Mesodermal cell (in vitro differentiated cells): ENCODE data around the gene MAGI2.

Experiments
- H3K27ac ChIP-seq: 2 replicates; pipeline ENCODE4 v1.7.0; 2013; ENCODE audit warnings: mild to moderate bottlenecking, low read depth, low read length, moderate library complexity; ENCODE audit not compliant: severe bottlenecking
- H3K36me3 ChIP-seq: 2 replicates; pipeline ENCODE4 v1.7.1; 2013; ENCODE audit warnings: mild to moderate bottlenecking, low read length, moderate library complexity; ENCODE audit not compliant: control insufficient read depth, insufficient read depth
- H3K4me1 ChIP-seq: one replicate; pipeline ENCODE4 v1.7.1; 2013; ENCODE audit warnings: mild to moderate bottlenecking, low read length; ENCODE audit not compliant: insufficient read depth, control insufficient read depth, poor library complexity, severe bottlenecking
- H3K4me3 ChIP-seq: 2 replicates; pipeline ENCODE4 v1.7.0; 2013; ENCODE audit warnings: low read length, control low read depth, mild to moderate bottlenecking; ENCODE audit not compliant: insufficient read depth, poor library complexity, severe bottlenecking; ENCODE audit errors: extremely low read depth
- H3K9me3 ChIP-seq: 2 replicates; pipeline ENCODE4 v1.7.1; 2013; ENCODE audit warnings: mild to moderate bottlenecking, low read length, moderate library complexity; ENCODE audit not compliant: control insufficient read depth
- WGBS, 2 experiments: methylation state at CpG; one replicate each; pipeline ENCODE4 v1.1.5; 2013; ENCODE audit warnings: missing lambda C conversion rate in 2 of 2; ENCODE audit not compliant: insufficient coverage in 2 of 2; 5-methylcytosine and 5-hydroxymethylcytosine counted together

Gene MAGI2

DNA sequence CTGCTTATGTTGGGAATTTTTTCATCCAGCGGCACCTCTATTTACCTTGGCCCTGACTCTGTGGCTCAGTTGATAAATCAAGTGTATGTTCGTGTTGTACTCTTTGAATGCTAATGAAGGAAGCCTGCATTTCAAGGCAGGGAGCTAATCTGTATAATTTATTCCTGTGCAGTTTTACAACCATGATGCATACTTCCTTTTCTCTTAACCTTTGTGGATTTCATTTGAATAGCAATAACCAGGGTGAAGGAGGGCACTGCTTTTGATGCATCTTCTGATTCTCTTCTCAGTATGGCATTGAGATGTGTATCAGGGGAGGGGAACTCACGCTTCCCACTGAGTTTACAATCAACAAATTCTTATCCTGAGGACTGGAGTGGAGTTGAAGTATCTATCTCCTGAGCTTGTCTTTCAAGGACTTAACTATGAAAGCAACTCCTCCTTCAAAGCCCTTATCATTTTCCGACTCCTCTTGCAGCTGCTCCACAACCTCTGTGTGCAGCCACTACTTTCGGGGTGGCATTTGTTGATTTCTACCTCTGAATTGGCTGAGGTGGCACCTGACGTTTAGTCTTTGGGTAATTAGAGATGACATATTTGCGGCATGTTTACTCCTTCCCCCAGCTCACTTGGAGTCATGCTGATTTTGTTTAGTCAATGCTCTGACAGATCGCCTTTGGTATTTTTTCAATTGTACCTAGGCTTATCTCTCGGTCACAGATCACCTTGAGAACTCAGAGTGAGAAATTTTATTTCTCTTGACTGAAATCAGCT is 1379.7 kb downstream of the MAGI2 start:
- H3K27ac ChIP-seq, result no peak overlapping the region
- no peak overlapping the region for H3K4me3 ChIP-seq
- no peaks in the 10 kb centered on the region for H3K9me3 ChIP-seq
- H3K36me3 ChIP-seq, result no peaks in the 10 kb centered on the region
- peaks cover 6% of the 10 kb centered on the region for H3K4me1 ChIP-seq
- 22 to 34% methylated on average over 4 of the region's 9 CpGs for WGBS, 2 experiments

DNA sequence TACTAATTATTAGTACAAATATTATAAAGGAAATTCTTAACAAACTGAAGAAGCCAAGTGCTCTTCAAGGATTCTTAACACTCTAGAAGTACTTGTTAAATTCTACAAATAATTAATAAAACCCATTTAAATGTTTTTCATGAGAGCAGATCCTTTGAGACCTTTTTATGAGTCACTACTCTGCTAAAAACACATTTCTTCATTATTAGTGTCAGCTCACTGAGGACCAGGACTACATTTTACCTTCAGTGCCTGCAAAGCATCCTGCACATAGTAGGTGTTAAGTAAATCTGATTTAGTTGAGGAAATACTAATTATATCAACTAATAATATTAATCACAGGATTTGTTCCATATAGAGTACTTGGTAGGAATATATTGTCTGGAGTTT is 1381.3 kb downstream of the MAGI2 start:
- H3K4me1 ChIP-seq, result peaks cover 6% of the 10 kb centered on the region
- no peaks in the 10 kb centered on the region for H3K9me3 ChIP-seq

DNA sequence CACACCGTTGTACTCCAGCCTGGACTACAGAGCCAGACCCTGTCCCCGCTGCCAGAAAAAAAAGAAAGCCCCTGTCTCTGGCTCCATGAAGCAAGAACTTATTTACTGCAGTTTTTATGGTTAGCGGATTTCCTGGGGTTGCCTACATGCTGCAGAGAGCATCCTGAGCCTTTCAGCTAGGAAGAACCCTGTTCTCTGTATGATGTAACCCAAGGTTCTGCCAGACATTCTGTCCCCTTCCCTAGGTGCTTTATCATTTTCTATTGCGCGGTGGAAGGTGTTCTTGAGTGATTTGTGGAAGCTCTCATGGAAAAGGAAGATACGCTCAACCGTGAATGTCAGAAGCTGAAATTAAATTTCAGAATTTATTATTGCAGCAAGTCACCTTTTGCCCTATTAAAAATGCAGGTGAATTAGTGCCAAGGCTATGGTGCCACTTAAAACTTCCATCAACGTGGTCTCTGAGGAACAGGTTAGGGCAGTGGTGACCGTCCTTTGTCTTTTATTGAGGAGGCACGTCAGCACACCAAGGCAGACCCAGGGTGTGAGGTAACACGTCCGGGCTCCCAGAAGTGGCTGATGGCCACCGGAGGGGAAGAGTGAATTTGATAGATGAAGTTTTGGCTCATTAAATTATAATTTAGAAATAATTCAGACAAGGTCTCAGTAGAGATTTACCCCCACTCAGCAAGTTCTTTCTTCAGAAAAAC is 1381.8 kb downstream of the MAGI2 start:
- Histone ChIP-seq H3K4me3 (no peak overlapping the region), H3K27ac (no peak overlapping the region), H3K9me3 (no peaks in the 10 kb centered on the region), H3K36me3 (no peaks in the 10 kb centered on the region), H3K4me1 (peaks cover 6% of the 10 kb centered on the region)
- 92 to 99% methylated on average over 7 of the region's 13 CpGs for WGBS, 2 experiments

More for the DNA sequence above, 1381.3 kb downstream of the MAGI2 start:
- Histone ChIP-seq H3K4me3 (no peak overlapping the region), H3K36me3 (no peaks in the 10 kb centered on the region), H3K27ac (no peak overlapping the region)

DNA sequence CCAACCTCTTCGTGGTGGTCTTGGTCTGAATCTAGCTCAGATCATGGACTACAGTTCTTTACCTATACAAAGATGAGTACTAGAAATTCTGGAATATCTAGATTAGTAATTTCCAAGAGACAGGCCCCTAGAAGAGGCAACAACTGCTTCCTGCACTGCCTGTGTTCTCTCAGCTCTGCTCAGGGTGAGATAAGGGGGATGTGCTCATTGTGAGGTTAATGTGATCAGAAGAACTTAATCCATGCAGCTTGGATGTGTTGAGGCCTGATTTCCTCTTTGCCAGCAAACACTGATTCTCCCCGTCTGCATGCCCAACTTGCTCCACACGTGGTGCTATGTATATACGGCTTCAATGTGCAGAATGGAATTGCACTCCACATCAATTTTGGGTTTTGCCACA is 1386.9 kb downstream of the MAGI2 start:
- Histone ChIP-seq H3K27ac (no peak overlapping the region), H3K4me1 (no peaks in the 10 kb centered on the region), H3K4me3 (no peak overlapping the region), H3K36me3 (no peaks in the 10 kb centered on the region), H3K9me3 (no peaks in the 10 kb centered on the region)
- 72 to 92% methylated on average over 3 to 4 of the region's 4 CpGs for WGBS, 2 experiments

DNA sequence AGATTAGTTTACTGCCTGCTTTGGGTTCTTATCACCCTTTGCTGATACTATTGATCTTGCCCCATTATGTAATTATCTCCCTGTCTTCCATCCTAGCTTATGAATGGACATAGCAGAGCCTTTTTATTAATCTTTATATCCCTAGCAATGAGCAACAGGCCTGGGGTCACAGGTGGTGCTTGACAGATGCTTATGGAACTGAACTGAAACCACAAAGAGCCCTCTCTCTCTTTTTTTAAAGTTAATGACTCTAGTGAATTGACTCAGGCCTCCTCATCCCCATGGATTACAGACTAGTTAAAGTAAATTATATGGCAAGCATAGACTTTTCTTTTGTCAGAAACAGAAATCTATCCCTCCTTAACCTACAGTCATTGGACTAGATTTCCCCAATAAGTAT is 1389.7 kb downstream of the MAGI2 start:
- no peaks in the 10 kb centered on the region for H3K36me3 ChIP-seq
- no peaks in the 10 kb centered on the region for H3K9me3 ChIP-seq
- H3K4me1 ChIP-seq, result no peaks in the 10 kb centered on the region
- no peak overlapping the region for H3K27ac ChIP-seq
- H3K4me3 ChIP-seq, result no peak overlapping the region

DNA sequence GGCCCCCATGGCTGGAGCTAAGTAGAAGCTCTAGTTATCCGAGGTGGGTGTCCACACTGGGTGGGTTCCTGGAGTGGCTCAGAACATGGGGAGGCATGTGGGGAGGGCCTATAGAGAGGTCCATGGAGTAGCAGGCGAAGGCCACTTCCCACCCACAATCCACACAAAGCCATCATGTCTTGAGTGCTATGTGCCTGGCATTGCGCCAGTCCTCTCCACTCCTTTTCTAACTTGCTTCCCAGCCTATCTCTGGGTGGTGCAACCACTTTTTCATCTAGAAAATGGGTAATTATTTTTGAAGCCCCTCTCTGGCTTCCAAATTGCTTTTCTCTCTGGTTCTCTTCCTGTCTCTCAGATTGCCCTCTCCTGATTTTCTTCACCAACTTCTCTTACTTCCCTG is 1391.3 kb downstream of the MAGI2 start:
- Histone ChIP-seq H3K36me3 (no peaks in the 10 kb centered on the region), H3K9me3 (no peaks in the 10 kb centered on the region), H3K4me3 (no peak overlapping the region), H3K4me1 (no peaks in the 10 kb centered on the region), H3K27ac (no peak overlapping the region)
- WGBS, 2 experiments, result 94% methylated on average over 3 of the region's 3 CpGs; no CpG with 5 or more reads in 1 of the 2 experiments

DNA sequence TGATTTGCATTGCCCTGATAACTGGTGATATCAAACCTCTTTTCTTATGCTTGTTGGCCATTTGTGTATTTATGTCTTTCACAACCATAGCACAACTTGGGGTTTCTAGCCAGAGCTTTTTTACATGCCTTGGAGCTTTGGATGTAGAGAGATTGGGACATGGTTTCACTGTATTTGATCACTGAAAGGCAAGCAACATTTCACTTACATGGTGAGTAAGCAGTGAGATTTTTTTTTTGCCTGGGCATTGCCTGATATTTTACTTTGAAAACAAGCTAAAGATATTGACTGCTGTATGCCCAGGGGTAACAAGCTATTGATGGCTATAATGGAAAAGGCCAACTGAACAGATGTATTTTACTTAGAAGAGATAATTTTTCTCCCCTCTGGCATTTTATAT is 1395.9 kb downstream of the MAGI2 start:
- no peak overlapping the region for H3K27ac ChIP-seq
- H3K4me1 ChIP-seq, result no peaks in the 10 kb centered on the region
- no peaks in the 10 kb centered on the region for H3K36me3 ChIP-seq
- H3K4me3 ChIP-seq, result no peak overlapping the region
- H3K9me3 ChIP-seq, result no peaks in the 10 kb centered on the region

DNA sequence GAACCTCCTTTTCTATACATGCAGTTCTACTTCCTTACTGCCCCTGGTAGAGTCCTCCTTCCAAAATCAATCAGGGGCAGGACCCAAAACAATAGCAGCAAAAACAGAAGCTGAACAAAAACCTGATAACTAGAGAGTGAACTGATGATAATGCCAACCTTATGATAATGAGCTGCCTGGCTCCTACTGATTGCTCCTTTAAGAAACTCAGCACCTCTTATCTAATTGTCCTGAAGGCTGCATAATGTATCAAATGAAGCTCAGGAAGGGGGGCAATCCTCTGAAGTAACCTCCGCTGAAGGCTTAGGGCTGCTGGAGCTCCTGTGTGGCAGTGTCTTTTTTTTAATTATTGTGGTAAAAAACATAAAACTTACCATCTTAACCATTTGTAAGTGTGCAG is 1397.9 kb downstream of the MAGI2 start:
- no CpG with 5 or more reads among the region's 1 CpG for WGBS, 2 experiments
- Histone ChIP-seq H3K27ac (no peak overlapping the region), H3K9me3 (no peaks in the 10 kb centered on the region), H3K4me3 (no peak overlapping the region), H3K4me1 (peaks cover 4% of the 10 kb centered on the region), H3K36me3 (no peaks in the 10 kb centered on the region)

DNA sequence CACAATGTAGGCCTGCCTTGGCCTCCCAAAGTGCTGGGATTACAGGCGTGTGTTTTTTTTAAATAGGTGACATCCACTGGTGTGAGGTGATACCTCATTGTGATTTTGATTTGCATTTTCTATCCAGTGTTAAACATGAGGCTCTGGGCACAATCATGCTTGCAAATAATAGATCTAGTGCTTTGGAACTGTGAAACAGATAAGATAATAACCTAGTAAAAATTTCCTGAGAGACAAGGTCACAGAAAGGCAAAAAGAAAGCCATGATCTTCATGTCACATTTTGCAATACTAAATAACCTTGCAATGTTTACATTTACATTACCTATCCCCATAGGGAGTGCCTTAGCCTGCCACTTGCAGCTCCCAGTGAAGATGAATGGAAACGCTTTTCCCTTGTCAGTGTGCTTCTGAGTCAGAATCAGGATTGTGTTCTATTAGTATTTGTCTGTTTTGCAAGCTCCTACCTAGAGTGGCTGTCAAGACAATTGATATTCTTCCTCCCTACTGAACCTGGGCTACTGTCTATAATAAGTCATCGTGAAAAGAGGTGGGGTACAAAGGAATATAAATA is 1398.4 kb downstream of the MAGI2 start:
- no peaks in the 10 kb centered on the region for H3K9me3 ChIP-seq
- H3K4me1 ChIP-seq, result peaks cover 4% of the 10 kb centered on the region
- H3K27ac ChIP-seq, result no peak overlapping the region
- WGBS, 2 experiments, result 72% methylated on average over 2 of the region's 3 CpGs; no CpG with 5 or more reads in 1 of the 2 experiments
- H3K36me3 ChIP-seq, result no peaks in the 10 kb centered on the region
- H3K4me3 ChIP-seq, result no peak overlapping the region

DNA sequence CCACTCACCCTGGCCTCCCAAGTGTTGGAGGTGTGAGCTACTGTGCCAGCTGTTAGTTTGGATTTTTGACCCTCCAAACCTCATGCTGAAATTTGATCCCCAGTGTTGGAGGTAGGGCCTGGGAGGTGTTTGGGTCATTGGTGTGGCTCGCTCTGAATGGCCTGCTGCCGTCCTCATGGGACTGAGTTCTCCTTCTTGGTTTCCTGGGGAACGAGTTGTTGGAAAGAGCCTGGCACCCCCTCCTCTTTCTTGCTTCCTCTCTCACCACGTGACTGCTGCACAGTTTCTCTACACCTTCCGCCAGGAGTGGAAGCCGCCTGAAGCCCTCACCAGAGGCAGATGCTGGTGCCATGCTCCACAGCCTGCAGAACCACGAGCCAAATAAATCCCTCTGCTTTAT is 1401.4 kb downstream of the MAGI2 start:
- WGBS, 2 experiments, result 37 to 100% methylated on average over 1 to 6 of the region's 7 CpGs
- H3K9me3 ChIP-seq, result no peaks in the 10 kb centered on the region
- H3K4me1 ChIP-seq, result peaks cover 4% of the 10 kb centered on the region
- H3K27ac ChIP-seq, result no peak overlapping the region
- no peaks in the 10 kb centered on the region for H3K36me3 ChIP-seq
- no peak overlapping the region for H3K4me3 ChIP-seq

DNA sequence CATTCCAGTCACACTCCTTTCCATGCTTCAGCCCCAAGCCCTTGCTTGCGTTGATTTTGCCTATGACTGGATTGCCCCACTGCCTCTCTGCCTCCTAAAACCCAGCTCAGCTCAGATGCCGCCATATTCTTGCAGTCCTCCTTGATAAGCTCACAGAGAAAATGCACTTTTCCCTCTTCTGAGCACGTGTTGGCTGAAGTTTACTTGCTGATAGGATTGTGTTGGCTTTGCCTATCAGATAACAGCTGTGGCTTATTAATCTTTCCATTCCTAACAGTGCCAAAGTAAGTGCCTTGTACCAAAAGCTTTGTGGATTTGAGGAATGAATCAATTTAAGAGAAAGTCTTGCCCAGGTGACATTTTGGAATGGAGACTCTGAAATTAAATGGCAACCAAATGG is 1405.7 kb downstream of the MAGI2 start:
- Histone ChIP-seq H3K27ac (no peak overlapping the region), H3K9me3 (no peaks in the 10 kb centered on the region), H3K36me3 (no peaks in the 10 kb centered on the region), H3K4me1 (peaks cover 4% of the 10 kb centered on the region), H3K4me3 (no peak overlapping the region)
- 73 to 96% methylated on average over 2 to 3 of the region's 3 CpGs for WGBS, 2 experiments
